Peyer's patch (tissue), 4 donors: ENCODE data around the gene SLC16A7.

Source experiments
- POLR2A ChIP-seq, 2 donors: fragments of 450-650 bp; IDR thresholded peaks; one replicate each; pipeline ENCODE4 v1.5.1; 2017; ENCODE audit warnings: antibody characterized with exemption in 2 of 2, mild to moderate bottlenecking in 2 of 2, moderate library complexity in 2 of 2
- TF ChIP-seq, protein P1 (sequence below), 6 experiments: fragments of 450-650 bp in 4 of 6; fragments of 200-600 bp in 2 of 6; sonication (generic) in 1 of 6; IDR thresholded peaks; one replicate each; pipeline ENCODE4 v1.5.1; 2017 to 2019; ENCODE audit warnings: antibody characterized with exemption in 6 of 6, mild to moderate bottlenecking in 3 of 6, moderate library complexity in 1 of 6

GRCh38 chr12:59716043-59716442, 120.2 kb downstream of the SLC16A7 start:
- no peak for TF ChIP-seq POLR2A (IDR thresholded peaks at IDR 0.05)
- TF ChIP-seq, protein P1, sequence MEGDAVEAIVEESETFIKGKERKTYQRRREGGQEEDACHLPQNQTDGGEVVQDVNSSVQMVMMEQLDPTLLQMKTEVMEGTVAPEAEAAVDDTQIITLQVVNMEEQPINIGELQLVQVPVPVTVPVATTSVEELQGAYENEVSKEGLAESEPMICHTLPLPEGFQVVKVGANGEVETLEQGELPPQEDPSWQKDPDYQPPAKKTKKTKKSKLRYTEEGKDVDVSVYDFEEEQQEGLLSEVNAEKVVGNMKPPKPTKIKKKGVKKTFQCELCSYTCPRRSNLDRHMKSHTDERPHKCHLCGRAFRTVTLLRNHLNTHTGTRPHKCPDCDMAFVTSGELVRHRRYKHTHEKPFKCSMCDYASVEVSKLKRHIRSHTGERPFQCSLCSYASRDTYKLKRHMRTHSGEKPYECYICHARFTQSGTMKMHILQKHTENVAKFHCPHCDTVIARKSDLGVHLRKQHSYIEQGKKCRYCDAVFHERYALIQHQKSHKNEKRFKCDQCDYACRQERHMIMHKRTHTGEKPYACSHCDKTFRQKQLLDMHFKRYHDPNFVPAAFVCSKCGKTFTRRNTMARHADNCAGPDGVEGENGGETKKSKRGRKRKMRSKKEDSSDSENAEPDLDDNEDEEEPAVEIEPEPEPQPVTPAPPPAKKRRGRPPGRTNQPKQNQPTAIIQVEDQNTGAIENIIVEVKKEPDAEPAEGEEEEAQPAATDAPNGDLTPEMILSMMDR (IDR thresholded peaks at IDR 0.05) = no peak
